K562 (cell line): ENCODE results near the gene IKBKE. TPM values are rescaled to one million over a fixed set of nuclear protein-coding genes. Genes with fewer than 3 reads are reported as not detected.
A peak's percentile ranks its signal among the peaks of the same experiment; 100 is the strongest.

Experiments
- ATAC-seq: fragments of 200-7000 bp; cut with Tn5 transposase; 3 replicates; pipeline ENCODE4 v1.9.1; 2020; ENCODE audit warnings: moderate library complexity
- BruUV-seq: library from RNA; stranded (reverse); fragments of 400-500 nt; replicated peaks from 2 replicates; lab custom pipeline; 2021; lab: Mats Ljungman, UMichigan
- CTCF ChIA-PET: fragments of 300-600 bp; formaldehyde crosslinking; extraction: SDS; loops from one replicate; lab custom pipeline; 2021; ENCODE audit warnings: low intra/inter-chr PET ratio; lab: Yijun Ruan, JAX
- POLR2A ChIA-PET: fragments of 300-600, 350-650 bp; sonication (Branson Sonifier 250); formaldehyde crosslinking; extraction: SDS; loops from one replicate; lab custom pipeline; 2021; ENCODE audit warnings: antibody characterized with exemption, inconsistent platforms; lab: Yijun Ruan, JAX
- DNase-seq, 4 experiments: peaks; one replicate each; pipeline versions ENCODE4 v3.0.0 to v3.0.0-alpha.2; 2011 to 2018; ENCODE audit warnings: low spot score in 3 of 4, mixed read lengths in 3 of 4; ENCODE audit errors: extremely low read depth in 1 of 4
- FAIRE-seq: peaks from 2 replicates; lab custom pipeline; 2011; peaks lifted over from hg19 to GRCh38; lab: Jason Lieb, UNC
- H2AFZ ChIP-seq: 2 replicates; pipeline ENCODE4 v1.6.0; 2011; ENCODE audit warnings: low read depth, low read length, control low read depth, inconsistent platforms
- H3K27ac ChIP-seq: fragments of 200-600 bp; 3 replicates; pipeline ENCODE4 v1.8.0; 2011; ENCODE audit warnings: low read depth, mild to moderate bottlenecking, control low read depth, inconsistent platforms, low read length, moderate library complexity, mixed read lengths; ENCODE audit errors: extremely low read depth
- H3K27me3 ChIP-seq, 2 experiments: fragments of 300-600 bp in 1 of 2; 2 replicates in 1 of 2; 3 replicates in 1 of 2; pipeline versions ENCODE4 v1.6.0 to v1.8.0; 2011; ENCODE audit warnings: inconsistent platforms in 2 of 2, low read length in 2 of 2, mild to moderate bottlenecking in 1 of 2, mixed read lengths in 1 of 2, moderate library complexity in 1 of 2; ENCODE audit not compliant: control insufficient read depth in 2 of 2, insufficient read depth in 2 of 2
- H3K36me3 ChIP-seq: fragments of 300-600 bp; 3 replicates; pipeline ENCODE4 v1.8.0; 2011; ENCODE audit warnings: mild to moderate bottlenecking, low read length, inconsistent platforms; ENCODE audit not compliant: control insufficient read depth, insufficient read depth
- H3K4me1 ChIP-seq, 2 experiments: fragments of 200-600 bp in 1 of 2; replicated peaks in 1 of 2; 2 replicates in 1 of 2; 3 replicates in 1 of 2; pipeline versions ENCODE4 v1.5.1 to v1.8.0; 2011; ENCODE audit warnings: inconsistent platforms in 2 of 2, low read length in 2 of 2, mild to moderate bottlenecking in 1 of 2, mixed read lengths in 1 of 2, moderate library complexity in 1 of 2; ENCODE audit not compliant: control insufficient read depth in 2 of 2, insufficient read depth in 2 of 2
- H3K4me2 ChIP-seq: 2 replicates; pipeline ENCODE4 v1.6.1; 2011; ENCODE audit warnings: low read length, control low read depth, inconsistent platforms, mixed read lengths; ENCODE audit not compliant: insufficient read depth
- H3K4me3 ChIP-seq: fragments of 200-600 bp; sonication (generic), shearing (Covaris generic); 2 replicates; pipeline ENCODE4 v1.5.1; 2016; ENCODE audit warnings: control low read depth, inconsistent platforms
- H3K79me2 ChIP-seq: fragments of 200-600 bp; 3 replicates; pipeline ENCODE4 v1.8.0; 2011; ENCODE audit warnings: low read length, inconsistent platforms; ENCODE audit not compliant: control insufficient read depth, insufficient read depth
- H3K9ac ChIP-seq, 2 experiments: 2 replicates each; pipeline versions ENCODE4 v1.6.0 to v1.6.1; 2011; ENCODE audit warnings: low read depth in 2 of 2, low read length in 2 of 2, control low read depth in 1 of 2, inconsistent platforms in 1 of 2, mild to moderate bottlenecking in 1 of 2, mixed read lengths in 1 of 2; ENCODE audit not compliant: insufficient read depth in 1 of 2
- H3K9me1 ChIP-seq: one replicate; pipeline ENCODE4 v1.6.0; 2011; ENCODE audit warnings: inconsistent platforms, mild to moderate bottlenecking, low read length, moderate library complexity; ENCODE audit not compliant: control insufficient read depth, insufficient read depth
- H3K9me3 ChIP-seq: replicated peaks from 2 replicates; pipeline ENCODE4 v1.5.1; 2011; ENCODE audit warnings: low read depth, low read length, inconsistent platforms; ENCODE audit not compliant: control insufficient read depth, insufficient read depth
- H4K20me1 ChIP-seq: replicated peaks from 2 replicates; pipeline ENCODE4 v1.6.1; 2011; ENCODE audit warnings: low read length, inconsistent platforms, mixed read lengths; ENCODE audit not compliant: control insufficient read depth, insufficient read depth
- CTBP1 ChIP-seq: fragments of 450-650 bp; IDR thresholded peaks from 2 replicates; pipeline ENCODE4 v1.6.1; 2016; ENCODE audit warnings: borderline replicate concordance
- EGR1 ChIP-seq: fragments of 450-650 bp; conservative IDR thresholded peaks from 2 replicates; pipeline ENCODE4 v1.6.1; 2017; ENCODE audit warnings: mild to moderate bottlenecking
- ETV5 ChIP-seq: sonication (generic); formaldehyde crosslinking; IDR thresholded peaks from 2 replicates; pipeline ENCODE4 v1.4.0; 2020; ENCODE audit warnings: low read depth, mild to moderate bottlenecking, missing genetic modification reagents
- HCFC1 ChIP-seq: IDR thresholded peaks from 2 replicates; pipeline ENCODE4 v1.6.1; 2012; ENCODE audit warnings: low read depth, low read length, improper control_type of control experiment
- NFE2 ChIP-seq: IDR thresholded peaks from 2 replicates; pipeline ENCODE4 v1.6.1; 2014; ENCODE audit warnings: antibody characterized with exemption, low read depth
- NR2C1 ChIP-seq, 2 experiments: fragments of 450-650 bp; IDR thresholded peaks; 2 replicates each; pipeline ENCODE4 v1.6.1; 2017; ENCODE audit warnings: mild to moderate bottlenecking in 2 of 2, antibody characterized with exemption in 1 of 2, inconsistent platforms in 1 of 2, missing compliant biosample characterization in 1 of 2, missing genetic modification characterization in 1 of 2
- NR2C2 ChIP-seq, 2 experiments: fragments of 200-800 bp in 1 of 2; sonication (Bioruptor generic) in 1 of 2; sonication (generic) in 1 of 2; formaldehyde crosslinking in 1 of 2; IDR thresholded peaks; 2 replicates each; pipeline versions ENCODE4 v1.6.1 to v1.8.0; 2016 to 2022; ENCODE audit warnings: mild to moderate bottlenecking in 1 of 2, missing compliant biosample characterization in 1 of 2, missing genetic modification characterization in 1 of 2, missing genetic modification reagents in 1 of 2
- NR4A1 ChIP-seq, 2 experiments: fragments of 250-450 bp in 1 of 2; fragments of 450-650 bp in 1 of 2; sonication (Bioruptor Pico) in 1 of 2; IDR thresholded peaks; 2 replicates each; pipeline versions ENCODE4 v1.4.0 to v1.6.1; 2016 to 2020; ENCODE audit warnings: mild to moderate bottlenecking in 2 of 2, missing compliant biosample characterization in 1 of 2, missing genetic modification characterization in 1 of 2, moderate library complexity in 1 of 2
- PKNOX1 ChIP-seq: fragments of 450-650 bp; IDR thresholded peaks from 2 replicates; pipeline ENCODE4 v1.6.1; 2016
- RB1 ChIP-seq: fragments of 450-650 bp; IDR thresholded peaks from 2 replicates; pipeline ENCODE4 v1.6.1; 2017; ENCODE audit warnings: low read depth, mild to moderate bottlenecking
- RCOR1 ChIP-seq, 2 experiments: IDR thresholded peaks; 2 replicates each; pipeline ENCODE4 v1.6.1; 2012; ENCODE audit warnings: low read depth in 2 of 2, low read length in 2 of 2, borderline replicate concordance in 1 of 2, improper control_type of control experiment in 1 of 2
- RFX1 ChIP-seq: fragments of 450-650 bp; IDR thresholded peaks from 2 replicates; pipeline ENCODE4 v1.6.1; 2016; ENCODE audit warnings: mild to moderate bottlenecking, moderate library complexity
- RNF2 ChIP-seq: sonication (generic); IDR thresholded peaks from 2 replicates; pipeline ENCODE4 v1.6.1; 2016
- SMARCA4 ChIP-seq: fragments of 450-650 bp; IDR thresholded peaks from 2 replicates; pipeline ENCODE4 v1.6.1; 2016
- TCF3 ChIP-seq: sonication (generic); formaldehyde crosslinking; IDR thresholded peaks from 2 replicates; pipeline ENCODE4 v1.4.0; 2020; ENCODE audit warnings: mild to moderate bottlenecking, missing genetic modification reagents
- ZBTB9 ChIP-seq: fragments of 450-650 bp; formaldehyde crosslinking; IDR thresholded peaks from 2 replicates; pipeline ENCODE4 v1.4.0; 2020; ENCODE audit warnings: mild to moderate bottlenecking, moderate library complexity
- ZFPM2 ChIP-seq: fragments of 250-450 bp; sonication (Bioruptor Pico); IDR thresholded peaks from 2 replicates; pipeline ENCODE4 v1.5.1; 2022; ENCODE audit warnings: mild to moderate bottlenecking
- ZNF507 ChIP-seq: conservative IDR thresholded peaks from 2 replicates; pipeline ENCODE4 v1.6.1; 2017; ENCODE audit warnings: missing genetic modification characterization, missing compliant biosample characterization
- WGBS: fragments of 100-300 bp; shearing (Covaris generic); methylation state at CpG from one replicate; pipeline ENCODE4 v1.1.6; 2016; ENCODE audit warnings: low coverage, mixed read lengths; ENCODE audit not compliant: insufficient coverage; ENCODE audit errors: missing lambda C conversion rate; 5-methylcytosine and 5-hydroxymethylcytosine counted together
- in situ Hi-C: fragments of 300-500 bp; cut with MboI; formaldehyde crosslinking; loops from 4 replicates; pipeline ENCODE4 v1.15.0; 2018; ENCODE audit warnings: inconsistent platforms, mixed read lengths
- intact Hi-C: fragments of 100-400 bp; cut with micrococcal nuclease; formaldehyde crosslinking; loops from 2 replicates; pipeline ENCODE4 v1.14.2; 2022
- polyA plus RNA-seq, 8 experiments: library from polyadenylated mRNA; depleted of rRNA in 4 of 8; stranded (reverse) in 5 of 8; unstranded in 3 of 8; fragments of >200 nt; fragmentation: Nextera tagmentation in 2 of 8; fragmentation: Illumina TruSeq in 1 of 8; extraction: Ambion mirVana in 2 of 8; extraction: Trizol in 1 of 8; gene quantifications; 2 replicates each; pipeline versions ENCODE4 v1.2.1 to v1.2.3, GENCODE V29; 2011 to 2014; ENCODE audit warnings: inconsistent platforms in 1 of 8, missing spikeins in 1 of 8
- total RNA-seq, 7 experiments: library from RNA; depleted of rRNA in 6 of 7; stranded (reverse); fragments of >200 nt in 6 of 7; fragmentation: Illumina TruSeq in 2 of 7; extraction: Trizol in 2 of 7; gene quantifications; 2 replicates each; pipeline versions ENCODE4 v1.2.1 to v1.2.3, GENCODE V29; 2011 to 2021; ENCODE audit warnings: low replicate concordance in 1 of 7

IKBKE gene
- total and polyA plus RNA-seq, 9 of the 15 experiments (the other 6 are each of a cell fraction or from before 2014, with no cell fraction given): 2.3 to 9.0 (median 4.8) TPM

GRCh38 chr1:206472454-206472853 is 2.2 kb downstream of the IKBKE start:
- BruUV-seq: no TSS peak
- H3K9me3 ChIP-seq: no peaks in the 10 kb centered on the region
- WGBS: 6% methylated on average over 2 of the region's 3 CpGs
- no peaks in the 10 kb centered on the region for H4K20me1 ChIP-seq
- H2AFZ ChIP-seq: no peak overlapping the region
- no peaks in the 10 kb centered on the region for H3K79me2 ChIP-seq
- H3K27me3 ChIP-seq: peaks cover 13 to 29% of the 10 kb centered on the region in 2 experiments; a peak in 4 of 5 replicates
- POLR2A ChIA-PET: no interaction called here
- no peaks in the 10 kb centered on the region for H3K9me1 ChIP-seq
- CTCF ChIA-PET: no interaction called here
- no peaks in the 10 kb centered on the region for H3K36me3 ChIP-seq
- in situ Hi-C loops: no loop called here
- intact Hi-C loops: loop anchor here (10.0 kb wide), 1 partner anchor 602 kb away; no protein-coding TSS in a partner anchor
- no peak overlapping the region for H3K27ac ChIP-seq
- peaks cover 13 to 32% of the 10 kb centered on the region in 2 experiments; a peak in 4 of 5 replicates for H3K4me1 ChIP-seq
- no peak overlapping the region for H3K4me2 ChIP-seq
- FAIRE-seq (no peak), DNase-seq (peak in 1 of 4 experiments; percentile 58), ATAC-seq (peak; percentile 32; the same call in 2 of the 3 replicates)
- H3K9ac ChIP-seq: no peak overlapping the region
- H3K4me3 ChIP-seq: no peak overlapping the region
- TF ChIP-seq NR2C2 (CRISPR knock-in tag; IDR thresholded peaks at IDR 0.05) (no peak), NR2C2 (tag; IDR thresholded peaks at IDR 0.05) (peak; percentile 70; the same call in 1 of the 2 replicates), EGR1 (peak; percentile 71), RFX1 (no peak), CTBP1 (0 out of 2 replicates have a peak, but pooled peaks have one; percentile 34), ZFPM2 (no peak), HCFC1 (no peak), TCF3 (CRISPR knock-in tag) (no peak), NFE2 (no peak), RB1 (no peak), ZNF507 (tag) (no peak), PKNOX1 (peak; percentile 20; the same call in 1 of the 2 replicates), NR4A1 (CRISPR knock-in tag; IDR thresholded peaks at IDR 0.05) (no peak), NR4A1 (tag; IDR thresholded peaks at IDR 0.05) (no peak), ETV5 (CRISPR knock-in tag) (no peak), NR2C1 (IDR thresholded peaks at IDR 0.05) (no peak), NR2C1 (tag; IDR thresholded peaks at IDR 0.05) (peak; percentile 23; the same call in 1 of the 2 replicates), ZBTB9 (CRISPR knock-in tag) (no peak), RNF2 (no peak), RCOR1 (IDR thresholded peaks at IDR 0.05; ENCODE audit: borderline replicate concordance in 1 of 2, low read depth in 2 of 2, low read length in 2 of 2) (0 out of 4 replicates have a peak, but pooled peaks of 1 of the 2 experiments have one; percentile 23), SMARCA4 (0 out of 2 replicates have a peak, but pooled peaks have one; percentile 20)
